HT-29 (cell line): Measurements from ENCODE around the gene METTL3. TPM values are rescaled to one million over a fixed set of nuclear protein-coding genes. Genes with fewer than 3 reads are reported as not detected.

Source experiments
- DNase-seq: peaks from one replicate; pipeline ENCODE4 v3.0.0-alpha.2; 2015; ENCODE audit warnings: low spot score
- total RNA-seq: library from RNA; depleted of rRNA; stranded (reverse); fragments of >200 nt; shearing (Covaris generic); gene quantifications from 2 replicates; pipeline ENCODE4 v1.2.3, GENCODE V29; 2014; rRNA removed

Gene METTL3
- total RNA-seq, 1 experiment from 2014 or later = 41.0 TPM

DNA sequence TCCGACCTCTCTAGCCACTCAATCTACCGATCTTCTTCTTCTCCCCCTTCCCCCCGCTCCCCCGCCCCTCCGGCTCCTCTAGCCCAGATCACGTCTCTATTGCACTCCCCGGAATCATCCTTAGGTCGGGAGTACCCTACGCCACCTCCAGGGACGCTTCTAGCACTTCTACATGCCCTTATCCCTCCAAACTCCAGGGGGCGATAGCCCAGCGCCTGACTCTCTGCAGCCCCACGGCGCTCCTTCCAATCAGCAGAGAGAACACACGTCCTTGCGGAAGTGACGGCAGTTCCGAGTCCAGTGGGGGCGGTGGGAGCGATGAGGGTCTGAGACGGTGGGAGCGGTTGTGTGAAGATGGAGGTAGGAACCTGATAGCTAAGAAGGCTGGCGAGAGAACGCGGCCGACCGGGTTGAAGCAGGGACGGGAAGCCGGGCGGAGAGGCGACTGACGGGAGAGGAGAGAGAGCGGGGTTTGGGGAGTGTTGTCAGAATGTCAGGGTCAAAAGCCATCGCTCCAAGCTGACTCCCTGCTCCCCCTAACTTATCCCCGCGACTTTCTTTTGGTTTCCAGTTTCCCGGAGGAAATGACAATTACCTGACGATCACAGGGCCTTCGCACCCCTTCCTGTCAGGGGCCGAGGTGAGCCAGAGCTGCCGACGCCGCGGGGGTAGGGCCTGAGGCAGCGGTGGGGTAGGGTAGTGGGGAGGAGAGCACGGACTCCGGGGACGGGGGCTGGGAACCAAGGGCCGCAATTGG lies 34.0 kb downstream of the METTL3 start, which contains the start of the genes RAB2B and TOX4:
TSS of gene RAB2B (minus strand) at position 35 of the 757 bp plus-strand sequence. CDS start 87 bp downstream, outside the sequence.
TSS of gene TOX4 (plus strand) at position 271 of the 757 bp plus-strand sequence. CDS start at position 355, 84 bp downstream.
- peak; percentile 94 for DNase-seq

DNA sequence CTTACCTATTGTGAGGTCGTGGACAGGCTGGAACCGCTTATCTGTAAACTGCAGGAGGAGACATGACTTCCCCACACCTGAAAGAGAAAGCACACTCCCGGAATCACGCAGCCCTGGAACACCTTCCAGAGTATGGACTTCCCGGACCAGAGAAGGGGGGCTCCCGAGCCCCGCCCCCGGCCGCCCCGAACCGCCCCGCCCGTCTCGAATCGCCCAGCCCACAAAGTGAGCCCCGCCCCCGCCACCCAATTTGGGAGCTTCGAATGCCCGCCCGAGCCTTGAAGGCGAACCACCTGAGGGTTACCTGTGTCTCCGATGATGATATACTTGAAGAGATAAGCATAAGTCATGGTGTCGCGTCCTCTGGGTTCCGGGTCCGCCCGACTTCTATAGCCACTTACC lies 34.6 kb downstream of the METTL3 start:
- no peak for DNase-seq

DNA sequence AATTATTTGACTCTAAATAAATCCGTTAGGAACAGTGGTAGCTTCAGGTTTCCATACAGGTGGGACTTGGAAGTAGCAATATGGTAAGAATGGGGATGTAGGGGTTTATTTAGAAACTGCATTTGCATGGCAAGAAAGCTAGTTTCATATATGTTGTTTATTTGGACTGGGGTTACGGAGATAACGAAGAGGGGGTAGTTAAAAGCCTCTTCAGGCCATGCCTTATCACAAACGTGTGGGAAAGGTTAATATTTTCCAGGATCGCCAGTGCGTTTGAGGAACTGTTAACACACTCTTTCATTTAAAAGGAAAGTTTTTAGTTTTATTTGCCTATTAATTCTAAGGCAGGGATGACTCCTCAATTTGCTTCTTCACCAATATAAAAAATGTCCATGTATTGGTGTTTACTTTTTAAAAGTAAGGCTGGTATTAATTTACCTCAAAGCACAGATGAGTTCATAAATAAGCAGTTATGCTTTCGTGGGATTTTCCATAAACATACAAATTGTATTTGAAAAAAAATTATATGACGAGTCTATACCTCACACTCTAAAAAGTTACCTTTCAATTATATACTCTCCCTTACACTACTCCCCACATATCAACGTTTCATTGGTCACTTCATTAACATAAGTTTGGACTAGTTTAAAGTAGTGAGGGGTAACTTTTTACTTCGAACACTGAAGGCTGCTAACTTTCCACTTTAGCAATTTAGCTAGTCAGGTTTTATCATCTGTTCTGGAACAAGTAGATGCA lies 35.2 kb downstream of the METTL3 start:
- no peak for DNase-seq

DNA sequence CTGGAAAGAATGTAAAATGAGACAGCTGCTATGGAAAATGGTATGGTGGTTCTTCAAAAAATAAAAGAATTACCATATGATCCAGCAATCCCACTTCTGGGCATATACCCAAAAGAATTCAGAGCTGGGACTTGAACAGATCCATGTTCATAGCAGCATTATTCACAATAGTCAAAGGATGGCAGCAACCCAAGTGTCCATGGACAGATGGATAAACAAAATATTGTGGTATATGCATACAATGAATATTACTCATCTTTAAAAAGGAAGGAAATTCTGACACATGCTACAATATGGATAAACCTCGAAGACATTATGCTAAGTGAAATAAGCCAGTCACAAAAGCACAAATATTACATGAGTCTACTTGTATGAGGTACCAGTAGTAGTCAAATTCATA lies 43.5 kb downstream of the METTL3 start:
- DNase-seq = no peak

DNA sequence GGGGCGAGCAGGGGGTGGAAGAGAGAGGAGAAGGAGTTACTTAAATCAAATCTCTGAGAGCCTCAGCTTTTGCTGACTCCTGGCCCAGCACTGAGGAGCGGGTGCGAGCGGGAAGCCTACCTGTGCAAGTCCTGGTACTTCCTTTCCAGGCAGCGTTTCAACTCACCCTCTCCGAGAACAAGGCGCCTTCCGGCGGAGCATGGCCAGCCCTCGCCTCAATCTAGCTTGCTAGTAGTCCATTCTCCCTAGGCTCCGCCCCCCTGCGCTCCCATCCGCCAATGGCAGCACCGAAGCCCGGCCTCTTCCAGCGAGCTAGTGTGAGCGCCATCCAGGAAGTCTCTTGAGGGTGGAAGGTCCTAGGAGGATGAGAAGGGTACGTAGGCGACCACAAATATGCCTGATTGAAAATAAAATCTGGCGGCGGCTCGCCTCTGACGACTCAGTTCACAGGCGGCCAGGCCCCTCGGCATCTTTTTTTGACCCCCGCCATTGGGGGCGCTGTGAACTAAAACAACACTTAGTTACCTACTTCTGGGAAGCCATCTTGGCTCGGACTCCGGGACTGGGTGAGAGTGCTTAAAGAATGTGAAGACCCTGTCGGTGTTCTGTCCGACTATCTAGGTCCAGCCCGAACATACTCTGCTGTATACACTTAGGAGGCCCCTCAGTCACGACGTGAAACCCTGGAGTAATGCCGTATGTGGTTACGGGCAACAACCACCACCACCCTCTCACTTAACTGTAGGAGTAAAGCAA lies 55.0 kb downstream of the METTL3 start, which contains the start of gene CHD8:
TSS of gene CHD8 (minus strand) at position 212 of the 756 bp plus-strand sequence. CDS start 24,480 bp downstream, outside the sequence.
- DNase-seq = peak; percentile 97

DNA sequence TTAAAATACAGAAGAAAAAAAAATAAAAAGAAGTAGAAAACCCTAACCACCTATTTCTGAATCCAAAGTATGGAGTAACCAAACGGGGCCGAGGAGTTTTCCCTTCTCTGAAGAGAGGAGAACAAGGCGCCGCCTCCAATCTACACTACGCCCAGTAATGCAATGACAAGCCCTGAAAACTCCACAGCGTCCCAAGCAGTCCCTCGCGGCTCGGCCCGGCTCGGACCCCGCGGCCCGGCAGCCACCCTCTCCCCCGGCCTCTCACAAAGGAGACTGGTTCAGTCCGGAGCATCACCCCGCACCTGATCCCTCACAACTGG lies 55.6 kb downstream of the METTL3 start:
- DNase-seq = no peak

DNA sequence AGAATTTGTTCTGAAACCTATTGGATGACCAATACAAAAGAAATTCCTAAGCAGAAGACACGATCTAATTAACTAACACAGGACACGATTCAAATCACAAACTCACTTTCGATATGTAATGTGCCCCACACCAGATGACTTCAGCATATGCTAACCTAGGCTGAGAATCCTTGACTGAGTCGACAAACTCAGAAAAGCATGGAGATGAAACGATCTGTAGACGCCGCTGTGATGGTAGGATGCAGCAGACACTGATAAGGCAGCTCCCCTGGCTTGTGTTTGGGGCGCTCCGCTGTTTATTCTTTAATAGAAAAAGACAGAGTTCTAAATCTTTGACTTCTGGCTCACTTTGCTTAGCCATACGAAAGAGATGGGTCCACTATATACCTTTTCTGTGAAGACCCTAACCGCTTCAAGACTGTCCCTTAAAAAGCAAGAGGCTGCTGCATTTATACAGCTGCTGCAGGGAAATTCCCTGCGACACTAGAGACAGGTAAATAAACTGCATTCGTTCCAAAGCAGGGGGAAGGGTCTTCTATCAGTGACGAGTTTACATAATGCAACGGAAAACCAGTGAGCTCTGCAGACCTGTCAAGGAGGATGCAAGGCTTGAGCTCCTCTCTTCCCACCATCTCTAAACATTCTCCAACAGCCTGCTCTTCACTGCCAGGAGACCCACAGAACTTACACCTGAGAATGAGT lies 56.1 kb downstream of the METTL3 start:
- peak; percentile 17 for DNase-seq

DNA sequence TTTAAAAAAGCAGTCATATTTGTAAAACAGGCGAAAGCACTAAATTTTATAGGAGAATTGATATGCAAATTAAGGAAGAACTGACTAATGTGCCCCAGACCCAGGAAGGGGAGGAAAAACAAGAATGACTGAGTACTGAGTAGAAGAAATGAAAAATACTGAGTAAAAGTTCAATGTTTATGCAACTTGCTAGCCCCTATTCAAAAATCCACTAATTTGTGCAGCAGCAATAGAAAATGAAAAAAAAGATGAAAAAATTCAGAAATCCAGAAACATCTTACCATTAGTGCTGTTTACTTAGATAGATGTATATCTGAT lies 61.3 kb downstream of the METTL3 start:
- DNase-seq = no peak

Other genes with a start within 250 kb of the METTL3 start
- 375 and 471 TPM in 2 replicates for gene HNRNPC, start 241.9 kb downstream of the METTL3 start, total RNA-seq
- gene RPGRIP1, start 231.3 kb downstream of the METTL3 start, total RNA-seq = 0.05 and 0.33 TPM in 2 replicates
- 34.5 and 43.7 TPM in 2 replicates for gene SUPT16H, start 127.3 kb downstream of the METTL3 start, total RNA-seq
- gene CHD8, start 55.2 kb downstream of the METTL3 start, total RNA-seq = 36.1 and 37.2 TPM in 2 replicates
- gene RAB2B, start 34.4 kb downstream of the METTL3 start, total RNA-seq = 4.4 and 6.4 TPM in 2 replicates
- gene TOX4, start 34.1 kb downstream of the METTL3 start, total RNA-seq = 16.0 and 20.3 TPM in 2 replicates
- 0.05 TPM in 1 of 2 replicates, not detected in the other for gene SALL2, start 15.0 kb upstream of the METTL3 start, total RNA-seq
- not detected in 2 replicates for gene OR10G3, start 68.7 kb upstream of the METTL3 start, total RNA-seq
- gene OR10G2, start 123.6 kb upstream of the METTL3 start, total RNA-seq = not detected in 2 replicates
- not detected in 2 replicates for gene OR4E2, start 142.5 kb upstream of the METTL3 start, total RNA-seq
- not detected in 2 replicates for gene OR4E1, start 162.5 kb upstream of the METTL3 start, total RNA-seq